Endothelial cell of umbilical vein (primary cell): ENCODE data around the gene ARHGEF26. TPM values are rescaled to one million over a fixed set of nuclear protein-coding genes. Genes with fewer than 3 reads are reported as not detected.

Source experiments
- BruUV-seq: library from RNA; stranded (reverse); fragments of 400-500 nt; replicated peaks from 2 replicates; lab custom pipeline; 2021; lab: Mats Ljungman, UMichigan
- CTCF ChIA-PET: fragments of 300-600, 350-600 bp; sonication (Branson Sonifier 250); formaldehyde crosslinking; loops from one replicate; lab custom pipeline; 2021; ENCODE audit warnings: antibody characterized with exemption, inconsistent platforms; lab: Charles Lee
- POLR2A ChIA-PET: fragments of 300-600, 350-600 bp; sonication (Branson Sonifier 250); formaldehyde crosslinking; loops from one replicate; lab custom pipeline; 2021; ENCODE audit warnings: antibody characterized with exemption, inconsistent platforms; lab: Charles Lee
- DNase-seq: peaks from one replicate; pipeline ENCODE4 v3.0.0-alpha.2; 2011; ENCODE audit warnings: low read depth, low spot score
- FAIRE-seq: peaks from 2 replicates; lab custom pipeline; 2011; peaks lifted over from hg19 to GRCh38; lab: Jason Lieb, UNC
- H2AFZ ChIP-seq: 2 replicates; pipeline ENCODE4 v1.6.0; 2012; ENCODE audit warnings: low read depth, low read length, control low read depth, inconsistent platforms
- H3K27ac ChIP-seq: 2 replicates; pipeline ENCODE4 v1.5.1; 2011; ENCODE audit warnings: low read depth, mild to moderate bottlenecking, control low read depth, low read length, moderate library complexity; ENCODE audit not compliant: insufficient read depth
- H3K27me3 ChIP-seq, 2 experiments: 2 replicates each; pipeline versions ENCODE4 v1.6.0 to v1.6.1; 2011; ENCODE audit warnings: low read length in 2 of 2, mixed read lengths in 1 of 2; ENCODE audit not compliant: control insufficient read depth in 2 of 2, insufficient read depth in 2 of 2
- H3K36me3 ChIP-seq, 2 experiments: 2 replicates in 1 of 2; 3 replicates in 1 of 2; pipeline ENCODE4 v1.5.1; 2011; ENCODE audit warnings: low read length in 2 of 2, mild to moderate bottlenecking in 1 of 2, moderate library complexity in 1 of 2; ENCODE audit not compliant: control insufficient read depth in 2 of 2, insufficient read depth in 2 of 2; ENCODE audit errors: extremely low read depth in 1 of 2
- H3K4me1 ChIP-seq: 3 replicates; pipeline ENCODE4 v1.5.1; 2011; ENCODE audit warnings: mild to moderate bottlenecking, low read length; ENCODE audit not compliant: control insufficient read depth, insufficient read depth; ENCODE audit errors: extremely low read depth
- H3K4me2 ChIP-seq: 2 replicates; pipeline ENCODE4 v1.6.1; 2011; ENCODE audit warnings: low read length, control low read depth, mixed read lengths; ENCODE audit not compliant: insufficient read depth
- H3K4me3 ChIP-seq, 3 experiments: fragments of 200-600 bp in 1 of 3; sonication (generic), shearing (Covaris generic) in 1 of 3; replicated peaks in 1 of 3; 2 replicates each; pipeline ENCODE4 v1.5.1; 2011 to 2016; ENCODE audit warnings: control low read depth in 3 of 3, low read length in 3 of 3, mild to moderate bottlenecking in 2 of 3, inconsistent platforms in 1 of 3, low read depth in 1 of 3, moderate library complexity in 1 of 3; ENCODE audit not compliant: insufficient read depth in 1 of 3
- H3K79me2 ChIP-seq: 2 replicates; pipeline ENCODE4 v1.6.0; 2012; ENCODE audit warnings: low read length, inconsistent platforms; ENCODE audit not compliant: control insufficient read depth, insufficient read depth
- H3K9ac ChIP-seq: replicated peaks from 2 replicates; pipeline ENCODE3; 2011; ENCODE audit warnings: low read length, control low read depth; ENCODE audit not compliant: insufficient read depth; ENCODE audit errors: extremely low read depth
- H3K9me1 ChIP-seq: replicated peaks from 3 replicates; pipeline ENCODE4 v1.6.0; 2011; ENCODE audit warnings: mild to moderate bottlenecking, low read length; ENCODE audit not compliant: control insufficient read depth, insufficient read depth; ENCODE audit errors: extremely low read depth
- H3K9me3 ChIP-seq: replicated peaks from 2 replicates; pipeline ENCODE4 v1.5.1; 2012; ENCODE audit warnings: low read length, inconsistent platforms; ENCODE audit not compliant: control insufficient read depth, insufficient read depth
- H4K20me1 ChIP-seq: replicated peaks from 2 replicates; pipeline ENCODE3; 2011; ENCODE audit warnings: mild to moderate bottlenecking, low read length; ENCODE audit not compliant: control insufficient read depth, insufficient read depth; ENCODE audit errors: extremely low read depth
- EZH2 ChIP-seq: IDR thresholded peaks from 2 replicates; pipeline ENCODE4 v1.6.1; 2012; ENCODE audit warnings: borderline replicate concordance, low read depth, mild to moderate bottlenecking, moderate library complexity, low read length, inconsistent platforms; ENCODE audit not compliant: severe bottlenecking
- FOS ChIP-seq: IDR thresholded peaks from 2 replicates; pipeline ENCODE4 v1.6.1; 2011; ENCODE audit warnings: mild to moderate bottlenecking, low read length, moderate library complexity, borderline replicate concordance; ENCODE audit not compliant: insufficient read depth
- GATA2 ChIP-seq: IDR thresholded peaks from 2 replicates; pipeline ENCODE4 v1.7.0; 2011; ENCODE audit warnings: low read depth, mild to moderate bottlenecking, moderate library complexity, mixed read lengths, low read length; ENCODE audit not compliant: insufficient read length, insufficient read depth
- JUN ChIP-seq: IDR thresholded peaks from 2 replicates; pipeline ENCODE4 v1.6.1; 2011; ENCODE audit warnings: borderline replicate concordance, low read depth; ENCODE audit not compliant: insufficient read length, insufficient read depth
- MYC ChIP-seq: IDR thresholded peaks from one replicate; pipeline ENCODE4 v1.6.1; 2011; ENCODE audit warnings: mild to moderate bottlenecking, low read depth, low read length
- POLR2A ChIP-seq: IDR thresholded peaks from 2 replicates; pipeline ENCODE4 v1.6.1; 2012; ENCODE audit warnings: low read depth, mild to moderate bottlenecking, control low read depth, low read length
- POLR2AphosphoS5 ChIP-seq: IDR thresholded peaks from 2 replicates; pipeline ENCODE4 v1.6.1; 2012; ENCODE audit warnings: low read depth, mild to moderate bottlenecking, control low read depth, low read length, moderate library complexity; ENCODE audit not compliant: insufficient read depth
- dilution Hi-C: fragments of 300-500 bp; cut with MboI; formaldehyde crosslinking; loops from one replicate; pipeline ENCODE4 v1.15.0; 2019; ENCODE audit warnings: low sequenced_read_pairs; ENCODE audit not compliant: extremely low pct_ligation_motif_present
- intact Hi-C: fragments of 100-400 bp; cut with micrococcal nuclease; formaldehyde crosslinking; loops from one replicate; pipeline ENCODE4 v1.10.0; 2022
- polyA plus RNA-seq, 4 experiments: library from polyadenylated mRNA; depleted of rRNA in 3 of 4; stranded (reverse) in 3 of 4; unstranded in 1 of 4; fragments of >200 nt; gene quantifications; 2 replicates each; pipeline versions ENCODE4 v1.2.1 to v1.2.3, GENCODE V29; 2011 to 2012; ENCODE audit warnings: missing spikeins in 1 of 4
- total RNA-seq: library from RNA; stranded (reverse); gene quantifications from 2 replicates; pipeline ENCODE4 v1.2.3, GENCODE V29; 2021
- TF ChIP-seq, protein P1 (sequence below), 2 donors: IDR thresholded peaks; 1 replicate in 1 of 2; 2 replicates in 1 of 2; pipeline ENCODE4 v1.5.1; 2011; ENCODE audit warnings: low read length in 2 of 2, mild to moderate bottlenecking in 2 of 2, moderate library complexity in 2 of 2, control low read depth in 1 of 2, inconsistent platforms in 1 of 2, low read depth in 1 of 2; ENCODE audit not compliant: insufficient read depth in 1 of 2; ENCODE audit errors: extremely low read depth in 1 of 2
- TF ChIP-seq, protein P2 (sequence below): IDR thresholded peaks from 2 replicates; pipeline ENCODE4 v1.6.1; 2011; ENCODE audit not compliant: insufficient read depth, insufficient read length

ARHGEF26 gene
- total and polyA plus RNA-seq, 2 donors (not counting 3 experiments of a cell fraction or from before 2014, with no cell fraction given) = 0.57 to 2.9 TPM

DNA sequence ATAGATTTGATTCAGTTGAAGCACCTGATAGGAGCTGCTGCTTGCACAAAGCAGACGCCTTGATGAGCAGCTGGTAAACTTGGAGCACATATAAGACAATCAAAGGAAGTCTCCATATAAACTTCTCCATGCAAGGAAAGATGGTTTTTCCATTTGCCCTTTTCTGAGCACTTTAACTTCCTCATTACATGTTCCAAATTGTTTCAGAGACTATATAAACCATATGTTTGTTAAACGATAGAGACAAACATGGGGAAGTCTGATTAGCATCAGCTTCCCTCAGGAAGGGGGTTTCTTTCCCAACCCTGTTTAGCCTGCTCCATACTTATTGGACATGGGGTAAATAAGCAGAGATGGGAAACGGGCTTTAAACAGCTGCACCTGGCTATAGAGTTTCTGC lies 115.1 kb downstream of the ARHGEF26 start:
- intact Hi-C loops = no loop called here
- POLR2A ChIA-PET = no interaction called here
- H3K4me2 ChIP-seq = peak overlapping the region; percentile 19
- TF ChIP-seq FOS (no peak), MYC (no peak), JUN (no peak), EZH2 (no peak), GATA2 (no peak), POLR2AphosphoS5 (no peak), POLR2A (no peak)
- TF ChIP-seq, protein P1, sequence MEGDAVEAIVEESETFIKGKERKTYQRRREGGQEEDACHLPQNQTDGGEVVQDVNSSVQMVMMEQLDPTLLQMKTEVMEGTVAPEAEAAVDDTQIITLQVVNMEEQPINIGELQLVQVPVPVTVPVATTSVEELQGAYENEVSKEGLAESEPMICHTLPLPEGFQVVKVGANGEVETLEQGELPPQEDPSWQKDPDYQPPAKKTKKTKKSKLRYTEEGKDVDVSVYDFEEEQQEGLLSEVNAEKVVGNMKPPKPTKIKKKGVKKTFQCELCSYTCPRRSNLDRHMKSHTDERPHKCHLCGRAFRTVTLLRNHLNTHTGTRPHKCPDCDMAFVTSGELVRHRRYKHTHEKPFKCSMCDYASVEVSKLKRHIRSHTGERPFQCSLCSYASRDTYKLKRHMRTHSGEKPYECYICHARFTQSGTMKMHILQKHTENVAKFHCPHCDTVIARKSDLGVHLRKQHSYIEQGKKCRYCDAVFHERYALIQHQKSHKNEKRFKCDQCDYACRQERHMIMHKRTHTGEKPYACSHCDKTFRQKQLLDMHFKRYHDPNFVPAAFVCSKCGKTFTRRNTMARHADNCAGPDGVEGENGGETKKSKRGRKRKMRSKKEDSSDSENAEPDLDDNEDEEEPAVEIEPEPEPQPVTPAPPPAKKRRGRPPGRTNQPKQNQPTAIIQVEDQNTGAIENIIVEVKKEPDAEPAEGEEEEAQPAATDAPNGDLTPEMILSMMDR (IDR thresholded peaks at IDR 0.05; ENCODE audit: extremely low read depth in 1 of 2, insufficient read depth in 1 of 2, low read depth in 1 of 2, low read length in 2 of 2) = no peak
- TF ChIP-seq, protein P2, sequence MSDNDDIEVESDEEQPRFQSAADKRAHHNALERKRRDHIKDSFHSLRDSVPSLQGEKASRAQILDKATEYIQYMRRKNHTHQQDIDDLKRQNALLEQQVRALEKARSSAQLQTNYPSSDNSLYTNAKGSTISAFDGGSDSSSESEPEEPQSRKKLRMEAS = no peak
- dilution Hi-C loops = no loop called here
- no peaks in the 10 kb centered on the region for H3K4me1 ChIP-seq
- peak; percentile 61 for DNase-seq
- no peaks in the 10 kb centered on the region for H3K79me2 ChIP-seq
- no peak for FAIRE-seq
- H3K36me3 ChIP-seq = no peaks in the 10 kb centered on the region
- no peak overlapping the region for H3K4me3 ChIP-seq
- H3K9ac ChIP-seq = no peak overlapping the region
- no peaks in the 10 kb centered on the region for H3K9me3 ChIP-seq
- no peaks in the 10 kb centered on the region for H3K9me1 ChIP-seq
- no peak overlapping the region for H2AFZ ChIP-seq
- BruUV-seq = no TSS peak
- H4K20me1 ChIP-seq = no peaks in the 10 kb centered on the region
- CTCF ChIA-PET = interaction anchor here (1.0 to 1.8 kb wide), 3 partner anchors 12 to 17 kb away, joined by 3 to 6 read pairs (median 4); no protein-coding TSS in a partner anchor
- no peak overlapping the region for H3K27ac ChIP-seq
- H3K27me3 ChIP-seq = no peaks in the 10 kb centered on the region
